Loucy (cell line): Measurements from ENCODE around the gene SHC3.
A peak's percentile ranks its signal among the peaks of the same experiment; 100 is the strongest.

Experiments used
- H2AFZ ChIP-seq: fragments of 200-600 bp; sonication (generic); 2 replicates; pipeline ENCODE4 v1.6.0; 2016; ENCODE audit warnings: antibody characterized with exemption, mild to moderate bottlenecking, low read length, moderate library complexity
- H3F3A ChIP-seq: fragments of 200-600 bp; 2 replicates; pipeline ENCODE4 v1.6.0; 2016; ENCODE audit warnings: antibody characterized with exemption, low read depth, mild to moderate bottlenecking
- H3K27me3 ChIP-seq: fragments of 200-600 bp; sonication (generic); 2 replicates; pipeline ENCODE4 v1.6.1; 2014; ENCODE audit warnings: low read length, mild to moderate bottlenecking; ENCODE audit not compliant: insufficient read depth, poor library complexity, severe bottlenecking
- H3K36me3 ChIP-seq: fragments of 200-600 bp; sonication (generic); 2 replicates; pipeline ENCODE4 v1.6.1; 2016; ENCODE audit warnings: low read length; ENCODE audit not compliant: insufficient read depth
- H3K4me1 ChIP-seq: fragments of 200-600 bp; sonication (generic); 2 replicates; pipeline ENCODE4 v1.5.1; 2014; ENCODE audit warnings: low read length, mild to moderate bottlenecking; ENCODE audit not compliant: insufficient read depth, poor library complexity, severe bottlenecking
- H3K4me2 ChIP-seq: fragments of 200-600 bp; sonication (generic); 2 replicates; pipeline ENCODE4 v1.6.0; 2014; ENCODE audit warnings: antibody characterized with exemption, low read length, low read depth, mild to moderate bottlenecking; ENCODE audit not compliant: poor library complexity, severe bottlenecking
- H3K4me3 ChIP-seq: fragments of 200-600 bp; sonication (generic); 2 replicates; pipeline ENCODE4 v1.5.1; 2014; ENCODE audit warnings: low read length, mild to moderate bottlenecking, mixed read lengths; ENCODE audit not compliant: poor library complexity, severe bottlenecking
- H3K79me2 ChIP-seq: fragments of 200-600 bp; sonication (generic); 2 replicates; pipeline ENCODE4 v1.6.1; 2014; ENCODE audit warnings: low read length; ENCODE audit not compliant: insufficient read depth
- H3K9ac ChIP-seq: fragments of 200-600 bp; sonication (generic); 2 replicates; pipeline ENCODE4 v1.6.0; 2014; ENCODE audit warnings: mild to moderate bottlenecking, low read depth, low read length, moderate library complexity; ENCODE audit not compliant: poor library complexity, severe bottlenecking
- H3K9me2 ChIP-seq: fragments of 200-600 bp; sonication (generic); replicated peaks from 2 replicates; pipeline ENCODE4 v1.6.1; 2016; ENCODE audit warnings: low read depth, low read length, mixed read lengths
- H3K9me3 ChIP-seq: fragments of 200-600 bp; sonication (generic); 2 replicates; pipeline ENCODE4 v1.6.1; 2014; ENCODE audit warnings: mild to moderate bottlenecking, antibody characterized with exemption, low read length, low read depth; ENCODE audit not compliant: insufficient read depth
- H4K20me1 ChIP-seq: fragments of 200-600 bp; sonication (generic); 2 replicates; pipeline ENCODE4 v1.6.0; 2014; ENCODE audit warnings: antibody characterized with exemption, low read length, mild to moderate bottlenecking; ENCODE audit not compliant: insufficient read depth, poor library complexity, severe bottlenecking
- CTCF ChIP-seq: fragments of 200-600 bp; sonication (generic); conservative IDR thresholded peaks from 2 replicates; pipeline ENCODE4 v1.5.1; 2014; ENCODE audit warnings: mild to moderate bottlenecking, antibody characterized with exemption, low read length
- EZH2phosphoT487 ChIP-seq: fragments of 200-600 bp; IDR thresholded peaks from 2 replicates; pipeline ENCODE4 v1.6.1; 2018; ENCODE audit warnings: antibody characterized with exemption, mild to moderate bottlenecking, moderate library complexity, borderline replicate concordance

Gene SHC3

GRCh38 chr9:89078860-89079259, 99.8 kb downstream of the SHC3 start:
- Histone ChIP-seq H2AFZ (no peak overlapping the region), H3K79me2 (no peaks in the 10 kb centered on the region), H3K4me2 (no peak overlapping the region), H3K4me3 (no peak overlapping the region), H3F3A (no peaks in the 10 kb centered on the region), H4K20me1 (no peaks in the 10 kb centered on the region), H3K27me3 (no peaks in the 10 kb centered on the region), H3K36me3 (no peaks in the 10 kb centered on the region), H3K9me2 (no peaks in the 10 kb centered on the region), H3K4me1 (no peaks in the 10 kb centered on the region), H3K9ac (no peak overlapping the region), H3K9me3 (no peaks in the 10 kb centered on the region)
- TF ChIP-seq CTCF, result no peak
- no peak for TF ChIP-seq EZH2phosphoT487

GRCh38 chr9:89078421-89078820, 100.2 kb downstream of the SHC3 start:
- H3K4me3 ChIP-seq, result no peak overlapping the region
- H4K20me1 ChIP-seq, result no peaks in the 10 kb centered on the region
- H3K4me2 ChIP-seq, result no peak overlapping the region
- H3F3A ChIP-seq, result no peaks in the 10 kb centered on the region
- H3K27me3 ChIP-seq, result no peaks in the 10 kb centered on the region
- no peak overlapping the region for H2AFZ ChIP-seq
- no peaks in the 10 kb centered on the region for H3K4me1 ChIP-seq
- H3K9me3 ChIP-seq, result no peaks in the 10 kb centered on the region
- no peaks in the 10 kb centered on the region for H3K9me2 ChIP-seq
- TF ChIP-seq CTCF (no peak), EZH2phosphoT487 (no peak)
- H3K79me2 ChIP-seq, result no peaks in the 10 kb centered on the region
- H3K36me3 ChIP-seq, result no peaks in the 10 kb centered on the region
- no peak overlapping the region for H3K9ac ChIP-seq

GRCh38 chr9:89077519-89077918, 101.1 kb downstream of the SHC3 start:
- Histone ChIP-seq H3K9me3 (no peaks in the 10 kb centered on the region), H3K4me3 (no peak overlapping the region), H3K9me2 (no peaks in the 10 kb centered on the region), H3K79me2 (no peaks in the 10 kb centered on the region), H4K20me1 (no peaks in the 10 kb centered on the region), H3K4me1 (no peaks in the 10 kb centered on the region), H3K9ac (no peak overlapping the region), H3K27me3 (no peaks in the 10 kb centered on the region), H2AFZ (peak overlapping the region; percentile 63; the same call in 1 of the 2 replicates), H3K36me3 (no peaks in the 10 kb centered on the region), H3F3A (no peaks in the 10 kb centered on the region), H3K4me2 (peak overlapping the region; percentile 4)
- TF ChIP-seq EZH2phosphoT487, result no peak
- no peak for TF ChIP-seq CTCF
